HepG2 (cell line): ENCODE results near the gene PKP3. TPM values are rescaled to one million over a fixed set of nuclear protein-coding genes. Genes with fewer than 3 reads are reported as not detected.

ENCODE experiments used
- BHLHE40 ChIP-seq: IDR thresholded peaks from 2 replicates; pipeline ENCODE4 v1.6.1; 2011; ENCODE audit warnings: low read length, improper control_type of control experiment
- CCDC6 ChIP-seq: sonication (generic); formaldehyde crosslinking; IDR thresholded peaks from 2 replicates; pipeline ENCODE4 v1.8.1; 2022; ENCODE audit warnings: mild to moderate bottlenecking, missing genetic modification reagents, moderate library complexity
- CREB3 ChIP-seq: sonication (generic); formaldehyde crosslinking; IDR thresholded peaks from 2 replicates; pipeline ENCODE4 v1.5.0; 2020; ENCODE audit warnings: missing genetic modification reagents
- DMAP1 ChIP-seq: IDR thresholded peaks from 2 replicates; pipeline ENCODE4 v1.6.1; 2016
- FOSL1 ChIP-seq: sonication (generic); formaldehyde crosslinking; IDR thresholded peaks from 2 replicates; pipeline ENCODE4 v1.9.0; 2021; ENCODE audit warnings: missing genetic modification reagents, borderline replicate concordance
- HNRNPUL1 ChIP-seq: fragments of 200-400 bp; formaldehyde crosslinking; IDR thresholded peaks from 2 replicates; pipeline ENCODE4 v1.6.1; 2017; ENCODE audit warnings: low read depth, mild to moderate bottlenecking, low read length, moderate library complexity
- KAT2B ChIP-seq: fragments of 150-350 bp; IDR thresholded peaks from 2 replicates; pipeline ENCODE4 v1.6.1; 2014; ENCODE audit warnings: low read depth, low read length, borderline replicate concordance
- KDM2A ChIP-seq: sonication (generic); formaldehyde crosslinking; IDR thresholded peaks from 2 replicates; pipeline ENCODE4 v1.4.0; 2020; ENCODE audit warnings: low read depth, missing genetic modification reagents, borderline replicate concordance
- MATR3 ChIP-seq: sonication (generic); formaldehyde crosslinking; IDR thresholded peaks from 2 replicates; pipeline ENCODE4 v1.4.0; 2020; ENCODE audit warnings: missing genetic modification reagents
- MBNL3 ChIP-seq: fragments of 250-450 bp; sonication (Bioruptor Pico); conservative IDR thresholded peaks from 2 replicates; pipeline ENCODE4 v1.8.0; 2022; ENCODE audit warnings: mild to moderate bottlenecking, inconsistent platforms
- NR0B2 ChIP-seq: sonication (generic); formaldehyde crosslinking; IDR thresholded peaks from 2 replicates; pipeline ENCODE4 v1.4.0; 2020; ENCODE audit warnings: mild to moderate bottlenecking, missing genetic modification reagents
- SMARCE1 ChIP-seq: fragments of 450-650 bp; IDR thresholded peaks from 2 replicates; pipeline ENCODE4 v1.6.1; 2017; ENCODE audit warnings: borderline replicate concordance
- TCF12 ChIP-seq, 2 experiments: fragments of 450-650 bp in 1 of 2; sonication (generic) in 1 of 2; formaldehyde crosslinking in 1 of 2; IDR thresholded peaks; 2 replicates each; pipeline versions ENCODE4 v1.6.1 to v1.8.0; 2017 to 2022; ENCODE audit warnings: antibody characterized with exemption in 1 of 2, mild to moderate bottlenecking in 1 of 2, missing genetic modification reagents in 1 of 2, moderate library complexity in 1 of 2
- ZNF318 ChIP-seq: sonication (generic); formaldehyde crosslinking; IDR thresholded peaks from 2 replicates; pipeline ENCODE4 v1.4.0; 2020; ENCODE audit warnings: mild to moderate bottlenecking, missing genetic modification reagents
- ZNF354B ChIP-seq: sonication (generic); formaldehyde crosslinking; IDR thresholded peaks from 2 replicates; pipeline ENCODE4 v1.8.0; 2022; ENCODE audit warnings: mild to moderate bottlenecking, missing genetic modification reagents
- ZNF616 ChIP-seq: sonication (generic); formaldehyde crosslinking; IDR thresholded peaks from 2 replicates; pipeline ENCODE4 v1.5.0; 2020; ENCODE audit warnings: low read depth, mild to moderate bottlenecking, missing genetic modification reagents
- ZNF674 ChIP-seq: sonication (generic); formaldehyde crosslinking; IDR thresholded peaks from 2 replicates; pipeline ENCODE4 v1.5.0; 2020; ENCODE audit warnings: low read depth, mild to moderate bottlenecking, missing genetic modification reagents
- ZNF710 ChIP-seq: sonication (generic); formaldehyde crosslinking; IDR thresholded peaks from 2 replicates; pipeline ENCODE4 v1.5.0; 2020; ENCODE audit warnings: mild to moderate bottlenecking, missing genetic modification reagents, borderline replicate concordance
- ZNF792 ChIP-seq: IDR thresholded peaks from 2 replicates; pipeline ENCODE4 v1.6.1; 2016
- polyA plus RNA-seq, 8 experiments: library from polyadenylated mRNA; depleted of rRNA in 3 of 8; stranded (reverse) in 7 of 8; unstranded in 1 of 8; fragments of >200 nt; fragmentation: Illumina TruSeq in 4 of 8; extraction: Trizol in 4 of 8; gene quantifications; 2 replicates each; pipeline versions ENCODE4 v1.2.1 to v1.2.3, GENCODE V29; 2011 to 2016; ENCODE audit warnings: low read depth in 4 of 8, missing spikeins in 1 of 8, mixed read lengths in 1 of 8; ENCODE audit not compliant: insufficient read depth in 1 of 8
- total RNA-seq, 5 experiments: library from RNA; depleted of rRNA; stranded (reverse); fragments of >200 nt; fragmentation: Illumina TruSeq; extraction: Trizol; gene quantifications; 2 replicates each; pipeline ENCODE4 v1.2.3, GENCODE V29; 2016; ENCODE audit warnings: low read depth in 1 of 5

PKP3 gene
- total and polyA plus RNA-seq, 2 of the 13 experiments (the other 11 are each of a cell fraction or from before 2014, with no cell fraction given) = 18.0 to 28.7 TPM

GRCh38 chr11:396948-397548, 3.0 kb downstream of the PKP3 start (continued):
- TF ChIP-seq HNRNPUL1 (no peak), ZNF792 (CRISPR knock-in tag) (no peak), CREB3 (CRISPR knock-in tag) (no peak), ZNF674 (CRISPR knock-in tag) (no peak), TCF12 (IDR thresholded peaks at IDR 0.05) (no peak), TCF12 (CRISPR knock-in tag; IDR thresholded peaks at IDR 0.05) (0 out of 2 replicates have a peak, but pooled peaks have one; percentile 15), ZNF710 (no peak), KAT2B (no peak), CCDC6 (CRISPR knock-in tag) (no peak), ZNF318 (CRISPR knock-in tag) (no peak), DMAP1 (CRISPR knock-in tag) (0 out of 2 replicates have a peak, but pooled peaks have one; percentile 50), MBNL3 (CRISPR knock-in tag) (no peak), NR0B2 (CRISPR knock-in tag) (no peak), FOSL1 (CRISPR knock-in tag) (no peak), BHLHE40 (no peak), MATR3 (CRISPR knock-in tag) (no peak), SMARCE1 (no peak), ZNF354B (CRISPR knock-in tag) (no peak), KDM2A (CRISPR knock-in tag) (peak; percentile 86), ZNF616 (CRISPR knock-in tag) (no peak)
